OCI-LY3 (cell line): ENCODE measurements around the gene UTP15.

ENCODE experiments used
- CTCF ChIP-seq: fragments of 200-600, 300-600 bp; sonication (generic); IDR thresholded peaks from 2 replicates; pipeline ENCODE4 v1.5.1; 2014; ENCODE audit warnings: antibody characterized with exemption, low read length, low read depth
- EZH2phosphoT487 ChIP-seq: fragments of 200-600 bp; shearing (Covaris generic); IDR thresholded peaks from 2 replicates; pipeline ENCODE4 v1.6.1; 2018; ENCODE audit warnings: antibody characterized with exemption, mixed run types, low read depth

- TF ChIP-seq CTCF = no peak
- no peak for TF ChIP-seq EZH2phosphoT487
Measured at GRCh38 chr5:73558950-73559349, 6.6 kb upstream of the UTP15 start.
